AG10803 (cell line): Measurements from ENCODE around the gene ATF5.

Experiments used
- DNase-seq: peaks from one replicate; pipeline ENCODE4 v3.0.0; 2010; ENCODE audit warnings: low read depth
- H3K4me3 ChIP-seq: 2 replicates; pipeline ENCODE4 v1.5.1; 2011; ENCODE audit warnings: mild to moderate bottlenecking, low read length, control low read depth
- TF ChIP-seq, protein P1 (sequence below): conservative IDR thresholded peaks from 2 replicates; pipeline ENCODE4 v1.5.1; 2011; ENCODE audit warnings: mild to moderate bottlenecking, low read length, control low read depth, inconsistent platforms

The ATF5 gene

DNA sequence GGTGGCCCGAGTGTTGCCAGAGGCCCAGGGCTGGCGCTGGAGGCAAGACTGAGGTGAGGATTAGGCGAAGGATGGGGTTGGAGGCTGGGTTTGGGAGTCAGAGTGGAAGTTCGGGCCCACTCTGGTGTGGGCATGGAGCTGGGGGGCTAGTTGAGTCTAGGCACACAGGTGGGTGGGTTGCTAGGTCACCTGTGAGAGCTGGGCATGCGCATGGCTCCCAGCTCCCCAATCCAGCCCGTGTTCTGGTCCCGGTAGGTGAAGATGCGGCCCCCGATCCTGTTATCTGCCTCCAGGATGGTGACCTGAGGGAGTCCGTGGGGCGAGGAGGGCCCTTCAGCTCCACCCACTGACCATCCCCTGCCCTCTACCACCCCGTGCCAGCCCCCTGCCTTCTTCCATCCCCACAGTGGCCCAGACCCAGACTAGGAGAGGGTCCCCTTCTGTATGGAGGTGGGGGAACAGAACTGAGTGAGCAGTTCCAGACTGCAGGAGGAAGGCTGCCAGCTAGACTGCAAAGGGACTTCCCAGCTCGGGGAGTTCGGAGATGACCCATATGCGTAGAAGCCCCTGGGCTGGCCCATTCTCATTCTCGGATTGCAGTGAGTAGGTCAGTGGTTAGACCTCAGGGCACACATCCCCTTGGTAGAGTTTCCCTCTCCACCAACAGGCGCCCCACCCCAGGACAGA is 34.0 kb upstream of the ATF5 start:
- DNase-seq = no peak
- no peak overlapping the region for H3K4me3 ChIP-seq
- TF ChIP-seq, protein P1, sequence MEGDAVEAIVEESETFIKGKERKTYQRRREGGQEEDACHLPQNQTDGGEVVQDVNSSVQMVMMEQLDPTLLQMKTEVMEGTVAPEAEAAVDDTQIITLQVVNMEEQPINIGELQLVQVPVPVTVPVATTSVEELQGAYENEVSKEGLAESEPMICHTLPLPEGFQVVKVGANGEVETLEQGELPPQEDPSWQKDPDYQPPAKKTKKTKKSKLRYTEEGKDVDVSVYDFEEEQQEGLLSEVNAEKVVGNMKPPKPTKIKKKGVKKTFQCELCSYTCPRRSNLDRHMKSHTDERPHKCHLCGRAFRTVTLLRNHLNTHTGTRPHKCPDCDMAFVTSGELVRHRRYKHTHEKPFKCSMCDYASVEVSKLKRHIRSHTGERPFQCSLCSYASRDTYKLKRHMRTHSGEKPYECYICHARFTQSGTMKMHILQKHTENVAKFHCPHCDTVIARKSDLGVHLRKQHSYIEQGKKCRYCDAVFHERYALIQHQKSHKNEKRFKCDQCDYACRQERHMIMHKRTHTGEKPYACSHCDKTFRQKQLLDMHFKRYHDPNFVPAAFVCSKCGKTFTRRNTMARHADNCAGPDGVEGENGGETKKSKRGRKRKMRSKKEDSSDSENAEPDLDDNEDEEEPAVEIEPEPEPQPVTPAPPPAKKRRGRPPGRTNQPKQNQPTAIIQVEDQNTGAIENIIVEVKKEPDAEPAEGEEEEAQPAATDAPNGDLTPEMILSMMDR = no peak

DNA sequence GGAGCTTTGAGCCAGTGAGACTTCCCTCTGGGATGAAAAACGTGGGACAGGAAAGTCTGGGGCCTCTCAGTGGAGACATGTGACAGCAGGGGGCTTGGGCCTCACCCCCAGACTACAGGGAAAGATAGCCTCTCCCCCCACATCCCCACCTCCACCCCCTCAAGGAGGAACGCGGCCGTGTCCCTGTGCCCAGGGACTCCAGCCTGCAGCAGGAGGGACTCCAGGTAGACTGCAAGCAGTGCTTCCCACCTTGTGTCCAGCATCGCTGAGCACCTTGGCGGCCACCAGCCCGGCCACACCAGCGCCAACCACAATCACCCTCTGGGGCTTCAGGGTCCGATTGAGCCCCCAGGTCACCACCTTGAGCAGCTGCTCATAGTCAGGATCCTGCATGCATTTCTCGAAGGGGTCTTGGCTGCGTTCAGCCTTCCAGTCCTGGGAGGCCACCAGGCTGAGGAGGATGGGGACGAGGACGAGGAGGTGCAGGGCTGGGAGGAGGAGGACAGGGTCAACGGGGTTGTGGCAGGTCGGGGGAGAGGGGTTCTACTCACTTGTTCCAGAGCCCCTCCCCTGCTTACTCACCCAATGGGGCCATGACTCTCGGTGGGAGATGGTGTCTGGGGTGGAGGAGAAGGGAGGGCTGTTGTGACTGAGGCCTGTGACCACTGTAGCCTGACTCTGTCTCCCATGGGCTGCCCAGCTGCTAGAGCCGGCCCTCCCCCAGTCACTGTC is 33.3 kb upstream of the ATF5 start:
- TF ChIP-seq, protein P1 = no peak
- H3K4me3 ChIP-seq = no peak overlapping the region
- DNase-seq = no peak

DNA sequence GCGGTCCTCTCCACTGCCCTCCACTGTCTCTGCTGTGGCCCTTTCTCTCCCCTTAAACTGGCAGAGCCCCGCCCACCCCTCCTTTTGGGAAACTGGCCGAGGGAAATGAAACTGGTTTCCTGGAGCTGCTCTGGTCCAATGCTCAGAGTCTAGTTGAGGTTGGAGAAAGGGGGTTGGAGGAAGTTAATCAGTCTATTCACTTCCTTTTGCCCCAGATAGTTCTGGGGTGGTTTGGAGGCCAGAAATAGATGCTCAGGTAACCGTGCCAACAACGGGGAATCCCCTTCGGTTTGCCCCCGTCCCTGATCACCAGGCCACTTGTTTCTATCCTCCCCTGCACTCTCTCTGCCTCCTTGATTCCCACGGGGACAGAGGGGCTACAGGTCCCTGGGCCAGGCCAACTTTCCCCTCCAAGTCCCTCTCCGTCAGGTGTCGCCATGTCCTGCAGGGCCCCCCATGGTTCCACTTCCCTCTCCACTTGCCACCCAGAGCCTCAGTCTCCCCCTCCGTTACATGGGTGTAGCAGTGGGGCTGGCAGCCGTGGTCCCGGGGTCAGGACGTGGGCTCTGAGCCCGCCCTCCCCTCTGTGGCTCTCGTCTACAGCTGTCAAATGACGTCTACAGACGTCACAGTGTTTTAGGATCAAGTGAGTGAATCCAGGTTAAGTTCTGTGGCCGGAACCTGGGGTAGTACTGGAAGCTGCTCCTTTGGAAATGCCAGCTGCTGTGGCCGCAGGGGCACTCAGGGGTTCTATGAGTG is 32.0 kb upstream of the ATF5 start, which contains the start of gene IL4I1:
Gene IL4I1 (minus strand): TSS at position 25 of the 759 bp plus-strand sequence. CDS start 727 bp downstream, outside the sequence.
- TF ChIP-seq, protein P1 = no peak
- DNase-seq = peak; percentile 9
- H3K4me3 ChIP-seq = no peak within 1 kb of the TSS

DNA sequence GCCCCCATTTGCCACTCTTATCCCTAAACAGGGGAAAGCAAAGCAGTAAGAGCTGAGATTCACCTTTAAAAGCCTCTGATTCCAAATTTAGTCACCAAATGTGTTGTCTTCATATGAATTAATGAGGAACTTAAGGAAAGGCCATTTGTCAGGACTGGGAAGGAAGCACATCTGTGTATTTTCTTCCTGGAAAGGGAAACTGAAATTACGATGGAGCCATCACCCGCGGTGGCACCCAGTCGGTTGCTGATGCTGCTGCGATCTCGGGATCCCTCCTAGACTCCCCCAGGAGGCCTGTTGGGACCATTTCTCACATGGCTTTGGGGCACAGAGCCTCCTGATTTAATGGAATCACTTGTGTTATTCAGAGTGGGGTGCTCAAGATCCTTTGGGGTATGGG is 24.9 kb upstream of the ATF5 start:
- TF ChIP-seq, protein P1 = no peak
- DNase-seq = no peak
- no peak overlapping the region for H3K4me3 ChIP-seq

DNA sequence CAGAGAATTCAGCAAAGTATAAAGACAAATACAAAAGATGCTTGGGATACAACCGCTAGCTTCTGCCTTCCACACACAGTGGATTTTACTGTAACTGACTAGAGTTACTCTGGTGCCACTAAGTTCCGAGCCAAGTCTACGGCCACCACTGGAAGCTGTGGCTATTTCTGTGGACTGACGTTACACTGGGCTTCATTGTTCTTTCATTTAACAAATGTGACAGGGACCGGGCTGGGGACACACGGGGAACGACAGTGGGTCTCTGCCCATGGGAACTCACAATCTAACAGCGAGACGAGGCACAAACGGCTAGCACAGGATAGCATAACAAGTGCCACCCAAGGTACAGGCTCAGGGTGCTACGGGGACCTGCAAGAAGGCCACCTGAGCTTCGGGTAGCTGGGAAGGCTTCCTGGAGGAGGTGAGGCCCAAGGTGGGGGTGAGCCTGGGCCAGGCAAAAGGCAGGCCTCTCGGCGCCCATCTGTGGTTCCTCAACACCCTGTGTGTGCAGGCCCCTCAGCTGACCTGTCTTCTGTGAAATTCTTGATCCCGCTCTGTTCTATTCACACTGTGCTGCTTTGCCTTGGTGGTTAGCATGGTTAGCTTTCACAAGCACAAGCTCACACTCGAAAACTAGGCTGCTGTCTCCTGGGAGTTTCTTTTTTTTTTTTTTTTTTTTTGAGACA is 22.0 kb upstream of the ATF5 start:
- no peak overlapping the region for H3K4me3 ChIP-seq
- TF ChIP-seq, protein P1 = no peak
- no peak for DNase-seq

DNA sequence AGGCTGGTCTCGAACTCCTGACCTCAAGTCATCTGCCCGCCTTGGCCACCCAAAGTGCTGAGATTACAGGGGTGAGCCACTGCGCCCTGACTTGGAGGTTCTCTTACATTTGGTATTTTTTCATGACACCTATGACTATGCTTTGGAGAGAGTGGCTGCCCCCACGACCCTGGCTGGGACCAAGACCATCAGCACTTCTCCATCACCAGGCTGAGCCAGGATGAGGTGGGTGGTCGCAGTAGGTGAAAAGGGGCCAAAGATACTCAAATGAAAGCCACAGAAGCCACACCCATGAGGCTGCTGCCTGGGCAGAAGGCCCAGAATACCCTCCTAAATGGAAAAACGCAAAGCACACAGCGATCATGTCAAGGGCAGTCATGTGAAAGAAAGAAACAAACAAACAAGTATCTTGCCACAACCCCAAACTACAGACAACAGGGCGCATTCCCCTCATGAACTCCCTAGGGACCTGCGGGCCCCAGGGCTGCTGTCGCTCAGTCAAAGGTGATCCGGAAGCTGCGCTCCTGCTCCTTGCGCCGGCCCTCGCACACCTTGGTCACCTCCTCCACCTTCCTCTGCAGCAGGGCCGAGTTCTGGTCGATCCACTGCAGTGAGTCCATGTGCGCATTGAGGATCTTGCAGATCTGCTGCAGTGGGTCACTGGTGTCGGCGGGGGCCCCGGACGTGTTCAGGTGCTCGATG is 21.1 kb upstream of the ATF5 start:
- DNase-seq = no peak

More for the DNA sequence above, 21.1 kb upstream of the ATF5 start:
- TF ChIP-seq, protein P1 = no peak
- no peak overlapping the region for H3K4me3 ChIP-seq
